ENCODE results near the gene APBA1.

APBA1 gene

GRCh38 chr9:69535911-69536310 is 136.3 kb downstream of the APBA1 start:
- in situ Hi-C loops (cut with HindIII; ENCODE audit: low sequenced_read_pairs) = no loop called here

DNA sequence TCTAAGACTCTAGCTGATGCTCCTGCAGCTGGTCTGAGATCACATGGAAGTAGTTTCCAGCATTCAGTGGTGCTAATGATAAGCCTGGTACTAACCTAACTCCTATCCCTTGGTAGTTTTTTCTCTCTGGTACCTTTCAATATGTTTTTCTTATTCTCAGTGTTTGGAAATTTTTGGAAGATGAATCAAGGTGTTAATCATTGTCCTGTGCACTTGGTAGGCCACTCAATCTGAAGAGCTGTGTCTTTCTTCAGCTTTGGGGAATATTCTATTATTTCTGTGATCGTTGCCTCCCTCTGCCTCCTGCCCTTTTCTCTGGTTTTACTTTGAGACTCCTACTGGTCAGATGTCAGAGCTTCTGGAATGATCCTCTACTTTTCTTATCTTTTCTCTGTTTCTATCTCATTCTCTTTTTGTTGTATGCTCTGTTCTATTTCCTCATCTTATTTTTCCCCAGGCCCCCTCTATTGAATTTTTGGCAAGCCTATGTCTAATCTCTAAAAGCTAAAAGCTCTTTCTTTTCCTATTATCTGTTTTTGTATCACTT is 136.8 kb downstream of the APBA1 start:
- in situ Hi-C loops (cut with HindIII; ENCODE audit: low sequenced_read_pairs) = no loop called here

DNA sequence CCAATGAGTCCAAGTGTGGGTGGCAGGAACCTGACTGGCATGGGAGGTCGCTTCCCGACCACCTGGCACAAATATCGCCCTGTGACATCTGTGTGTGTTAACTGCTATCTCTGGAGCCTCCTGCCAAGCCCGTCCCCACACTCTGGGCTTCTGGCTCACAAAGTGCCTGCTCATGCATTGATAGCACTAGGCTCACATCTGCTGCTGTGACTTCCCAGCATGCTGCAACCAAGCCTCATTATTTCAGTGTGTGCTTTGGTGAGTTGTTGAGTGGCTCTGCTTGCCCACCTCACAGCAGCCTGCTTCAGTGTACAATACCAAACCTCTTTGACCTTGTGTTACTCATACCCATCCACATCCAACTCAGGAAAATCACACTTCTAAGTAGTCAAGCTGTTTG is 139.8 kb downstream of the APBA1 start:
- in situ Hi-C loops (cut with HindIII; ENCODE audit: low sequenced_read_pairs) = no loop called here

DNA sequence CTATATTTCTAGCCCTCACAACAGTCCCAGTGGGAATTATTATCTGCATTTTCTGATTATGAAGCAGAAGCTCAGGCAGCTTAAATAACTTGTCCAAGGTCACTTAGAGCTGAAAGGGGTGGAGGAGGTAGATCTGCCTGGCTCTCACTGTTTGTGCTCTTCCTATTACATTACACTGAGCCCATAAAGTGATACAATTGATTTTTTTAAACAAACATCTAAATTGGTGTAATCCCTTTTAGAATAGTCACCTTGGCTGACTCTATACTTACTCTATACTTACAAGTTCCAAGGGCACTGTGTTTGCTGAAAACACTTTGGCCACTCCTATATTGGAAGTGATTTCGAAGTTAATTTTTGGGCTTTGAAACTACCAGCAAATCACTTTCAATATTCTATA is 144.7 kb downstream of the APBA1 start:
- in situ Hi-C loops (cut with HindIII; ENCODE audit: low sequenced_read_pairs) = no loop called here

- in situ Hi-C loops (cut with HindIII; ENCODE audit: low sequenced_read_pairs) = no loop called here
Observed at GRCh38 chr9:69526699-69527098, 145.5 kb downstream of the APBA1 start.

DNA sequence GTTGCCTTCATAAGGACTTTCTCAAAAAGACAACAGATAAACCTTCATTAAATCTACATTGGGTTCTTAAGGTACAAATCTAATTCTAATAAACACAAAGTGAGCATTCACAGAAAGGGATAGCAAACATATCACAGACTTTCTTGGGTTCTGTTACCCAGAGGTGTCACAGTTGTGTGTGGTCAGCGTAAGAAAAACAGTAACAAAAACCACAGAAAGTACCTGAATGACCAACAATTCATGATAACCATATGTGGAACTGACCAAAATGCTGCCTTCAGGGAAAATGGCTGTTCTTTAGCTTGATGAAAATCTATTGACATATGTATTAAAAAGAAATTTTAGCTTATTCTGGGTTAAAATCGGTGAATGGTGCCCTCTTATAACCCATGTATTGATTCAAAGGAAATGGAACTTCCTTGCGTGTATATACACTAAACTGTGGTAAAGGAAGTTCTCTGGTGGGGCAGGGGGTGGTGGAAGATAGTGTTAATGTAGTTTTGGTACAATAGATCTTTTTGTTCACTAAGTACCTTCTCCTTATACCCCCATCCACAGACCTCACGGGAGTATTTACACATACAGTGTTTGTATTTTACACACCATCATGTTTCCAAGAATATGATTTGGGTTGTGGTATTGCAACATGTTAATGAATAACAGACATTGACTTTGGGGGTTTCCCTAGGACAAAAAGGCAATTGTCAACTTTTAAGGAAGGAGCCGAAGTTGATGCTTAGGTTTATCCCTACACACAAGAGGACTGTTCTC is 152.5 kb downstream of the APBA1 start:
- in situ Hi-C loops (cut with HindIII; ENCODE audit: low sequenced_read_pairs) = no loop called here

GRCh38 chr9:69516353-69517322 is 155.5 kb downstream of the APBA1 start:
- in situ Hi-C loops (cut with HindIII; ENCODE audit: low sequenced_read_pairs) = no loop called here

DNA sequence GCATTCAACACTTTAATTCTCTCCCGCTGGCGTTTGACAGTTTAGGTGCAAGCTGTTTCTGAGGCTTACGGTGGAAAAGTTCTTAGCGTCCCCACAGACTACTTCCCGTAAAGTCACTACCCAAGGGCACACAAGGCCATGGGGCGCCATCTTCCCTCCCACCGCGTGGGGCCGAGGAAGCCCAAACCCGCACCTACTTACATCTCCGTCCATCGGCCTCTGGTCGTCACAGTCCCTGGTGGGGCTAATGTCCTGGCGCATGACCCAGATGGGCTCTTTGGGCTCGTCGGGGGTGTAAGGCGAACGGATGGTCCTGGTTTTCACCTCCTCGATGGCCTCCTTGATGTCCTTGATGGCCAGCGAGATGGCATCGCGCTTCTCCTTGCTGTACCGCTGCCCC is 156.4 kb downstream of the APBA1 start:
- in situ Hi-C loops (cut with HindIII; ENCODE audit: low sequenced_read_pairs) = no loop called here

- in situ Hi-C loops (cut with HindIII; ENCODE audit: low sequenced_read_pairs) = no loop called here
Observed at GRCh38 chr9:69513141-69513820, 158.9 kb downstream of the APBA1 start.

- in situ Hi-C loops (cut with HindIII; ENCODE audit: low sequenced_read_pairs) = no loop called here
Observed at GRCh38 chr9:69504058-69504457, 168.1 kb downstream of the APBA1 start.

DNA sequence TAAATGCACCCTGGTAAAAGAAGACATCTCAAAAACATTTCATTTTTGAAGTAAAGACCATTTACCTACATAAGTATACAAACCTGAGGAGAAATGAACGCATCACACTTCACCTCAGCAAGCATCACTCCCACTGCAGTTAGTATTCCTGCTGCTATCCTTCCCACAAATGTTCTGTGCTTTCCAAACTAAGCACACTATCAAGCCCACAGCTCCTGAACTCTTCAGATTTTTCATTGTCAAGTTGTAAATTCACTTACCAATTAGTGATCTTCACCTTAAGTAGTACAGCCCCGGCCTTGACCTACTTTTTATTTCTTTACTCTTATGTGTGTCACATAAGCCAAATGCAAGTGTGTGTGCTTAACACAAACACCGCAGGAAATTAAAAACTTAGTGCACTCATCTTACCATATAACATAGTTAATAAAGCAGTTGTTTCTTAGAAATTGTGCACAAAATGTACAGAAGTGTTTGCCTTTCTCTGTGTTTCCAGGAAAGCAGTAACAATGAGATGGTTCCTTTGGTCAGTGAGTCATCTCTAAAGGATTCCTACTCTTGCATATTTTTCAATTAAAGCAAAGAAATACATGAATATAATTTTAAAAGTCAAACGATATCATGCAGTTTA is 169.4 kb downstream of the APBA1 start:
- in situ Hi-C loops (cut with HindIII; ENCODE audit: low sequenced_read_pairs) = no loop called here

DNA sequence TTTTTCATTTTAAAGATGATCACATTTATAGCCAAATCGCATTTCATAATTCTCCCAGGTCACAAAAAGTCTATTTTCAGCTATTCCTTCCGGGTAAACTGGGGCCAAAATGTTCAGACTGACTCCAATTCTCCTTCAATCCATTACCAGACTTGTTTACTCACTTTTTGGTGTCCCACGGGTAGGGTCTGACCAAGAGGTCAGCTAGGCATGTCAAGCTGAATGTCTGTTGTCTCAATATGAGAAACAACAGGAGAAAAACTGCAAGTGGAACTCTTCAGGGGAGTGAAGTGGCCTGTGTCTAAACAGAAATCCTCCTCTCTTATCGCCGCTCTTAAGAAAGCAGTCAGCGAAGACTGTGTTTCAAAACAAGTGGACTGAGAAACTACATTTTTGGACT is 171.3 kb downstream of the APBA1 start:
- in situ Hi-C loops (cut with HindIII; ENCODE audit: low sequenced_read_pairs) = no loop called here

DNA sequence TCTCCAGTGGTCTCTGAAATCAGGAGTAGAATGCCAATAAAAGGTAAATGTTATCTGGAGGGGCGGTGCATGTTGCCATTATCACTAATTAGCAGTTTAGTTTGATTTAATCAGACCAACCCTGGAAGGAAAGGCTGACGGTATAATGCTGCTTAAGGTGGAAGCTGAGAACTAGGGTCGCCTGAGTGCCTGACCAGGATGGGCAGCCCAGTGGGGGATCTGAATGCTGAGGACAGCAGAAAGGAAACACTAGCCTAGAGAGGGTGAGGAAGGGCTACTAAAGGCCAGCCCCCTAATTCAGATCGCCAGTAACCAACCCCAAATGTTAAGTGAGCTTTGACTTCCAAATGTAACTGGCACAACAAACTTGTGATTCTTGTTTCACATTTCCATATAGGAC is 172.2 kb downstream of the APBA1 start:
- in situ Hi-C loops (cut with HindIII; ENCODE audit: low sequenced_read_pairs) = no loop called here

DNA sequence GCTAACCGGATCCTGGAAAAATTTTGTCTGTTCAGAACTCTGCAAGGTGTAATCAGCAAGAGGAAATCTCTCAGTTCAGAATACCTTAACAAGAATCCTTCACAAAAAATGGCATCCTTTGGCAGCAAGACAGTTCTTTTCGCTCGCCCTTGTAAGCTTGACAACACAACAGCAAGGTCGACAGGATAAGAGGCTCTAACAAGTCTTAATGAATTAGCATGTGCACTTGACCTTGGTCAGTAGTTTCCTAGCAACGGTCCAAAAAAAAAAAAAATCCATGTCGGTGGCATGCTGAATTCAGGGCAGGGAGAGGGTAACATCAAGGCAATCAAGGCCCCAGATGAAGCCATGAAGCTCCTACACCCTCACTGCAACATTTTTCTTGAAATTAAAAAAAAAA is 172.8 kb downstream of the APBA1 start:
- in situ Hi-C loops (cut with HindIII; ENCODE audit: low sequenced_read_pairs) = no loop called here

GRCh38 chr9:69498470-69498869 is 173.7 kb downstream of the APBA1 start:
- in situ Hi-C loops (cut with HindIII; ENCODE audit: low sequenced_read_pairs) = no loop called here

GRCh38 chr9:69497816-69498215 is 174.4 kb downstream of the APBA1 start:
- in situ Hi-C loops (cut with HindIII; ENCODE audit: low sequenced_read_pairs) = no loop called here

DNA sequence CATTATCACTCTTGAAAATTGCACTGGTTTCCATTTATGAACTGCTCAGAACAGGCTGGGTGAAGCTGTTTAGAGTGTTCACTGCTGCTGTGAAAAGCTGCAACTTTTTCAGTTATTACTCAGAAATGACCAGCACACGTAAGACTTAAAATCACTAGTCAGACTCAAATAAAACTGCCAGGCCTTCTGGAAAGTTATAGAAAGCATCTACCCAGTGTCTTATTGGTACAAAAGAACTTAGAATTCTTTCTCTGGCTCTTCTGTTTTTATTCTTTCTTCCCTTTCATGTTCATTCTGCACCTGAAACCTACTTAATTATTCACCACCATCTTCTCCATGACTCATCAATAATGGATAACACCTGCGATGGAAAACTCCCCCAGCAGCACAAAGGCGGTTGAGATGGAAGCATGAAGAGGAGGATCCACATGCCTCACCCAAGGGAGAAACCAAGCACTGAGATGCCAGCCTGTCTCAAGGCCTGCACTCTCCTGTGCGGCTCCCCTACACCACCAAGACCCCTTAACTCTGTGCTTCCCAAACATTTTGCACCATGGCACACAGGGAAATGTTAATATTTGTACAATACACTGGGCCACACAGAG is 175.2 kb downstream of the APBA1 start:
- in situ Hi-C loops (cut with HindIII; ENCODE audit: low sequenced_read_pairs) = no loop called here

- in situ Hi-C loops (cut with HindIII; ENCODE audit: low sequenced_read_pairs) = no loop called here
Observed at GRCh38 chr9:69495296-69495695, 176.9 kb downstream of the APBA1 start.

DNA sequence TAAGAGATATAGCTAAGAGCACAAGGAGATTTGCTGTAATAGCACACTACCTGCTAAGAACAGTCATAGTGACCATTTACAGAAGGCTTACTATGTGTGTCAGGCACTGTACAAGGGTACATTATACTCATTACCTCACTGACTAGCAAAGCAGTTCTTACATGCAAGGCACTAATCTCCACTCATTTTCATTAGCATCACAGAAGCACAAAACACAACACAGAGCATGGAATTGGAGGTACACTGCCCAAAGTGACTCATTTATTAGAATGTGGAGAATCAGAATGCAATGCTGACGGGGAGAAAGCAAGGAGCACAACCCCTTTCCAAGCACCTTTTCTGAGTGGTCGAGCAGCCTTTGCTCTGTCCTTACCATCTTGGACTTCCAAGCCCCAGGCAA is 177.4 kb downstream of the APBA1 start:
- in situ Hi-C loops (cut with HindIII; ENCODE audit: low sequenced_read_pairs) = no loop called here

- in situ Hi-C loops (cut with HindIII; ENCODE audit: low sequenced_read_pairs) = no loop called here
Observed at GRCh38 chr9:69494208-69494607, 178.0 kb downstream of the APBA1 start.
